GM20000 (cell line): ENCODE results near the gene TMEM184B.

Experiments
- DNase-seq: peaks from one replicate; pipeline ENCODE4 v3.0.0; 2012; ENCODE audit warnings: low spot score
- CTCF ChIP-seq: IDR thresholded peaks from 2 replicates; pipeline ENCODE4 v1.5.1; 2012; ENCODE audit warnings: mild to moderate bottlenecking, control low read depth; ENCODE audit errors: extremely low read depth, missing control alignments

TMEM184B gene

GRCh38 chr22:38221407-38221806 lies 51.4 kb downstream of the TMEM184B start:
- no peak for TF ChIP-seq CTCF
- no peak for DNase-seq

- DNase-seq: no peak
Observed at GRCh38 chr22:38220653-38221386, 52.0 kb downstream of the TMEM184B start.

GRCh38 chr22:38220163-38220562 lies 52.6 kb downstream of the TMEM184B start:
- no peak for TF ChIP-seq CTCF
- no peak for DNase-seq

More at GRCh38 chr22:38220653-38221386, 52.0 kb downstream of the TMEM184B start:
- TF ChIP-seq CTCF: no peak

- TF ChIP-seq CTCF: no peak
- DNase-seq: no peak
Observed at GRCh38 chr22:38219632-38220031, 53.2 kb downstream of the TMEM184B start.

- peak; percentile 47 for DNase-seq
- TF ChIP-seq CTCF: no peak
Observed at GRCh38 chr22:38218661-38219622, 53.9 kb downstream of the TMEM184B start.

- no peak for TF ChIP-seq CTCF
- DNase-seq: peak; percentile 49
Observed at GRCh38 chr22:38215156-38216038, 57.4 kb downstream of the TMEM184B start.
